ENCODE measurements around the gene GLT1D1. TPM values are rescaled to one million over a fixed set of nuclear protein-coding genes. Genes with fewer than 3 reads are reported as not detected.

The GLT1D1 gene
- polyA plus RNA-seq, 6 donors from 2014 or later: 0.13 to 0.52 (median 0.33) TPM; not detected in 2

Other genes starting within 250 kb of the GLT1D1 start
- 10 to 100 TPM in 4 of 6 donors, 1 to 10 TPM in 2; 4.5 to 34.3 (median 13.8) TPM for gene SLC15A4, start 29.5 kb upstream of the GLT1D1 start, polyA plus RNA-seq (ENCODE audit: low read depth in 6 of 6)

All from naive B cell (primary cell).